Stimulated activated CD8-positive, alpha-beta memory T cell treated with anti-CD3 and anti-CD28 coated beads, Interleukin-15, amount 100 ng/mL, for 4 hours (primary cell): ENCODE results near the gene HP1BP3.

Source experiments
- DNase-seq, 2 donors: peaks; one replicate each; pipeline ENCODE4 v3.0.0-alpha.2; 2020; ENCODE audit warnings: low read depth in 2 of 2

Gene HP1BP3

DNA sequence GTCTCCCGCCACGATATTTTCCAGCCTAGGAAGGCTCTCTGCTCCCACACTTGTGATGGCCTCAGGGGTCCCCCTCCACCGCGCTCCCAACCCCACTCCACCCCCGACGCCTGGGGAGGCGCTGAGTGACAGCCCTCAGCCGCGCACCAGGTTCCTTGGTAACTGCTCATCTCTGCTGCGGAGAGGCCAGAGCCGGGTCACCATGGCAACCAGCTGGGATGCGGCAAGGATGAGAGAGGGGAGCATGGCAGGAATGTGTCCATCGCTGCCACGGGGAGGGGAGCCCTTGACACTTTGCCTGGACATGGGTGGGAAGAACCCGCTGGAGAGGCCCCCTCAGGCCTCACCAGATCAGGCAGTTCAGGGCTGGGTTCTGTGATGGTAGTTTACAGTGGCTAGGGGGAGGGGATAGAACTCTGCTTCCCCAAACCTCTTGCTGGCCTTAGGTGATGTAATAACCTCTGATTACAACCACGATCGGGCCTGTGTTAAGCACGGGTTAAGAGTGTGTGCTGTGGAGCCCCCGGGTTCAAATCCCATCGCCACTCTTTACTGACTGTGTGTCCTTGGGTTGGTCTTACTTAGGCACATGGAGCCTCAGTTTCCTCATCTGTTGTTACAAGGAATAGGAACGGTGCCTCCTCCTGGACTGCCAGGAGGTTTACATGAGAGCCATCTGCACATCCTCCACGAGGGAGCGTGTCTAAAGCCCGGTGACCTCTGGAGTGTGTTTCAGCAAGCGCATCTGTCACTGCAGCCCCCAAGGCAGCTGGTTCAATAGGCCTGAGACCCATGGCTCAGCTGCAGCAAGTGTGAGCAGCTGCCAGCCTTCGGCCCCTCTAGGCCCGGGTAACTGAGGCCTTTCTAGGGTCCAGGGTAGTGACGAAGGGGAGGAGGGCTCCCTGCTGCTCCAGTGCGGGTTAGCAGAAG lies 75.6 kb downstream of the HP1BP3 start:
- no peak for DNase-seq

DNA sequence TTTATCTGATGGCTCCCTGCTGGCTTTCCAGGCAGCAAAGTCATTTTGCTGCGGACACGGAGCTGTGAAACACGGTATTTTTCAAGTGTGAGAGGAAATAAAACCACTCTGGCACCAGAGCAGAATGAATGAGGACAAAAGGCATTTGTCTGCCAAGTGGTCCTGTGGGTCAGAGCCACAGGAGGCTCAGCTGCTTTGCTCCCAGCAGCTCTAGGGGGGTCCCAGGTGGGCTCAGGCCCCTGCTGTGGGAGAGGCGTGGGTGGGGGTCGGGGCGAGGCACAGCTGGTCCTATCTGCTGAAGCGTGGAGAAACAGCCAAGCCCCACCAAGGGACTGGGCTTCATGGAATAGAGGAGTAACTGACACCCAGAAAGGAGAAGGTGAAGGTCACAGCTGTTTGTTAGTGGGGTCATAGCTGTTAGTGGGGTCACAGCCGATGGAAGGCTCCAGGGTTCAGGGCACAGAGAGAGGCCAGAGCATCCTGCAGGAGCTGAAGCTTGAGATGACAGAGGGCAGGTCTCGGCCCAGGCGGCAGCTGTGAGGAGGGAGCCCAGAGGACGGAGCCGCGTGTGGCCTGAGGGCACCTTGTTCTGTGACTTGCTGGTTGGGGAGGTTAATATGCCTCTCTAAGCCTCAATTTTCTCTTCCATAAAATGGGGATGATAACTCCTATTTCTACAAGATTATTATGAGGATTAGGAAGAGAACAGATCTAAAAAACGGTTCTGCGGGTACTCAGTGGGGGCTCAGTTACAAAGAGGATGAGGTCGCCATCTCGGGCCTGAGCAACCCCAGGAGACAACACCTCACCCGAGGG lies 76.4 kb downstream of the HP1BP3 start:
- no peak for DNase-seq

DNA sequence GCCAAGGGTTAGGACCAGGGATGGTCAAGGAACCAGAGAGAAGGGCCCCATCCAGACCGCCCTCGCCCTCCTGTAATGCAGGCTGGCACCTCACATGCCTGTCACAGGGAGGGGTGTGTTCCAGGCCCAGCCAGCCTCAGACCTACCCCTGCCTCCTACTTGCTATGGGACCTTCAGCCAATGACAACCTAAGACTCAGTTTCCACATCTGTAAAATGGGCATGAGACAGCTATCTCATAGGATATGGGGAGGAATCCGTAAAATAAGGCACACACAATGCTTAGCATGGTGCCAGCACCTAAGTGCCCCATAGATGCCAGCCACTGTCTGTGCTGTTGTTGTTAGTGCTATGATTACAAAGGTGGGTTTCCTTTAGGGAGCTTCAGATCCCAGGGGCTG lies 77.2 kb downstream of the HP1BP3 start:
- no peak for DNase-seq

DNA sequence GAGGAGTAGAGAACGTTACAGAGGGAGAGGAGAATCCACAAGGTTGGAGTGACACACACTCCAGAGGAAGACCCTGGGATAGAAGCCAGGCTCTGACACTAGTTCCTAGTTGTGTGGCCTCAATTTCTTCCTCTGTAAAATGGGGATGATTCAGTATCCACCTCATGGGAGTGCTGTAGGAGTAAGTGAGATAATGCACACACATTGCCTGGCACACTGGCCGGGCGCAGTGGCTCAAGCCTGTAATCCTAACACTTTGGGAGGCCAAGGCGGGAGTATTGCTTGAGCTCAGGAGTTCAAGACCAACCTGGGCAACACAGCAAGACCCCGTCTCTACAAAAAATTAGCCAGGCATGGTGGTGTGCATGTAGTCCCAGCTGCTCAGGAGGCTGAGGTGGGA lies 78.2 kb downstream of the HP1BP3 start:
- DNase-seq = no peak

DNA sequence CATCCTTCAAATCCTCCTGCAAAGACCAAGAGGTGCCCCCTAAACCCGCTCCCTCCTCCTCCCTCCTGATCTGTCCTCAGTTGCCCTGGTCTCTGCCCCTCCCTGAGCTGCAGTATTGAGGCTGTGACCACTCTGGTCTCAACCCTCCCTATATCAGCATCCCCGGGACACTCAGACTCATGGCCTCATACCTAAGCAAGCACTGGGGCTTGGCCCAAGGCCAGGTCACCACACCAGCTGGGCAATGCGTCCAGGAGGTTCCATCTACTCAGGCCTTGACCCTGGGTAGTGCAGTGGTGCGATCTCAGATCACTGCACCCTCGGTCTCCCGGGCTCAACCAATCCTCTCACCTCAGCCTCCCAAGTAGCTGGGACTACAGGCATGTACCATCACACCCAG lies 79.0 kb downstream of the HP1BP3 start:
- no peak for DNase-seq

DNA sequence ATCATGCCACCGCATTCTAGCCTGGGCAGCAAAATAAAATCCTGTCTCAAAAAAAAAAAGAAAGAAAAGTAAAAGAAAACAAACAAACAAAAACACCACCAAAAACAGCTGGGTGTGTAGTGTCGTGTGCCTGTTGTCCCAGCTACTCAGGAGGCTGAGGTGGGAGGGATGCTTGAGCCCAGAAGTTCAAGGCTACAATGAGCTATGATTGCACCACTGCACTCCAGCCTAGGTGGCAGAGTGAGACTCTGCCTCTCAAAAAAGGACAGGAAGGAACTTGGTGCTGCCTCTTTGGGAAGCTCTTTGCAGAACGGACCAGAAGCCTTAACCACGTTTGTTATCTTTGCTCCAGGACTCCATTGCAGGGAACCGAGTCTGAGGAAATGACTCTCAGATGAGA lies 80.3 kb downstream of the HP1BP3 start:
- DNase-seq = no peak

DNA sequence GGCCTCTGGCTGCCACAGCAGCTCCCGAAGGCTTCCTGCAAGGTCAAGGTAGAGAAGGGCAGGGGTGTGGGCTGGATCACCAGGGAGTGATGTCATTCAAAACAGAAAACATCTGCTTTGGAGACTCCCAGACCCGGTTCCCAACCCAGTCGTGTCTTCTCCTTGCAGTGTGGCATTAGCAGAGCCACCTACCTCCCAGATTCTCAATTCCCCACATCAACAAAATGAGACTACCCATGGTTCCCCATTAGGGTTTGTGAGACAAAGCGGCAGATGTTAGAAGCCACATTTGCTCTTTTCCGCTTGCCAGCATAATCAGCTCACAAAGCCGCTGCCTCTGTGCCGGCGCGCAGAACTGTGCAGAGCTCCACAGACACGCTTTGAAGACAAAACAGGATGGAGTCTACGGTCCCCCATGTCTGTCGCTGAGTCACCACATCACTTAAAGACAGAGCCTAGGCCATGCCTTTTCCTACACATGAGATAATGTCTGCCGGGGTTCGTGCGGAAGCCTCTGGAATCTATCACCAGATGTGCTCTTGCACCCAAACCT lies 81.8 kb downstream of the HP1BP3 start:
- DNase-seq = no peak

DNA sequence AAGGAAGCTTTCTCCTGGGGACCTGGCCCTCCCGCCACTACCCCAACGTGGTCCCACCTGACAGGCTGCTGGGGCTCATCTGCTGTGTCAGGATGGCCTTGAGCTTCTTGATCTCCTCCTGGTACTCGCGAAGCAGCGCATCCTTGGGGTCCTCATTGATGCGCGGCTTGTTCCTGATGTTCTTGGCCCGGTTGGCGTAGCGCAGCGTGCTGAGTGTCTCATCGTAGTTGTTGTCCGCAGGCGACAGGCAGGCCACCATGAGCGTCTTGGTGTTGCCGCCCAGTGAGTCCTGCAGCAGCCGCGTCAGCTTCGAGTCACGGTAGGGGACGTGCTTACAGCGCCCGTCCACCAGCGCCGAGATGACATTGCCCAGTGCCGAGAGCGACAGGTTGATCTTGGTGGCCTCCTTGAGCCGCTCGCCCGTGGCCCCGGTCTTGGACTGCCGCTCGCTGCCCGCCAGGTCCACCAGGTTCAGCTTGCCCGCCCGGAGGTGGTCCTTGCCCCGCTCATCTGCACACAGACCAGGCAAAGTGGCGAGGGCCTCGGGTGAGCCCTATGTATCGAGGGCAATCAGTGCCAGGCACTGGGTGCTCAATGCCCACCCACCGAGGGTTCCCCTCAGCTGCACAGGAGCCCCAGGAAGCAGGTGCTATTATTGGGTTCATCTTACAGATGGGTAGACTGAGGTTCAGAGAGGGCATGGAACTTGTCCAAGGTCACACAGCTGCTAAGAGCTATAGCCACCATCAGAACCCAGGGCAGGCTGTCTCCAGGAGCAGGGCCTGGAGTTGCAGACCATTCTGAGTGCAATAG lies 82.5 kb downstream of the HP1BP3 start:
- no peak for DNase-seq

DNA sequence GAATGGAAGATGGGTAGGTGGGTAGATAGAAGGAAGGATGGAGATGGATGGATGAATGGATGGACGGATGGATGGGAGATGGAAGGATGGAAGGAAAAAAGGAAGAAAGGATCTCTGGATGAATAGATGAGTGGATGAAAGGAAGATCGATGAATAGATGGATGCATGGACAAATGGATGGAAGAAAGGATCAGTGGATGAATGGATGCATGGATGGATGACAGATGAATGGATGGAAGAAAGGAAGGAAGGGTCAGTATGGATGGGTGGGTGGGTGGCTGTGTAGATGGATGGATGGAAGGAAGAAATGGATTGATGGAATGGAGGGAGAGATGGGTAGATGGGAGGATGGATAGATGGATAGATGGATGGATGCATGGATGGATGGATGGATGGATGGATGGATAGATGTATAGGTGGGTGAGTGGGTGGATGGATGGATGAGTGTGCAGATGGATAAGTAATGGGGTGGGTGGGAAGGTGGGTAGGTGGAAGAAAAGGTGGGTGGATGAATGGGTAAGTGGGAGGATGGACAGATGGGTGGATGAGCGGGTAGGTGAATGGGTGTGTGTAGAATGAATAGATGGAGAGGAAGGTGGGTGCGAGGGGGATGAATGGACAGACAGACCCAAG lies 83.9 kb downstream of the HP1BP3 start:
- DNase-seq = no peak

DNA sequence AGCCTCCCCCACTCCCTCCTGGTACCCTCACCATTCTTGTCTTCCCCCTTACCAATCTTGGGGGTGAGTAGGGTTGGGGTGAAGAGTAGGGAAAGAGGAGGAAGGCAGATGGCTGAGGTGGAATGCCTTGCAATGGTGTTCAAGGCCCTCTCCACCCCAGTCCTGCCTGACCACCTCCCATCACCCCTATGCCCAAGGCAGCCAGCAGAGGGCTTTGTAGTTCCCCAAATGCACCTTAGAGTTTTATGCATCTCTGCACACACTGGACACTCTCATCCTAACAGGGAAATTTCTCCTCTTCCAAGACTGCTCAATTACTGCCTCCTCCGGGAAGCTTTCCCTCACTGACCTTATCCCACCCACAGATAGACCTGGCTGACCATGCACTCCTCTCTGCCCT lies 84.7 kb downstream of the HP1BP3 start:
- no peak for DNase-seq

DNA sequence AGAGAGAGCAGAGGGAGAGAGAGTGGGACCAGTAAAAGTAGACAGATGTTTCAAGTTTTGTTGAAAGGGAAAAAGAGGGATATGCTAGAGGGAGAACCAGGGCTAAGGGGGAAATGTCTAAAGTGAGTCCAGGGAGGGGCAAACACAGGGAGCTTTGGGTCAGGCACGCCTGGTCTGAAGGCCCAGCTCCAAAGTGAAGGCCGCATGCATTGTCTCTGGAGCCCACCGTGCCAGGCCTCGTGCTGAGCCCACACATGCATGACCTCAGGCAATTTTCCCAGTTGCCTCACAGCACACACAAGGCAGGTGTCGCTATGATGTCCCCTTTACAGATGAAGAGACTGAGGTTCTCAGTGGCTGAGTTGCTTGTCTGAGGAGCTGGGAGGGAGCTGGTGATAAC lies 85.3 kb downstream of the HP1BP3 start:
- no peak for DNase-seq

DNA sequence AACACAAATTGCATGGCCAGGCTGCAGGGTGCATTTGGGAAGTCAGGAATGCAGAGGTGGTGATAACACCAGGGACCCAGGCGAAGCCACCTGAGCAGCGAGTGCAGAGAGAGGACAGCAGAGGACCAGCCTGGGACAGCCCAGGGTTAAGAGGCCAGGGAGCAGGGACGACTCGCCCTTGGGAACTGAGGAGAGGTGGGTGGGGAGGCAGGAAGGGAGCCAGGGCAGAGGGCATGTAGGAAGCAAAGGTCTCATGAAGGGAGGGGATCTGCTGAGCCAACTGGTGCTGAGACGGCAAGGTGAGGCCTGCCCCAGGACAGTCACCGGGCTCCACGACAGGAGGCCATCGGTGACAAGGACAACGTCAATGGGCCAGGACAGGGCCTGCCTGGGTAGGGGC lies 85.7 kb downstream of the HP1BP3 start:
- no peak for DNase-seq

DNA sequence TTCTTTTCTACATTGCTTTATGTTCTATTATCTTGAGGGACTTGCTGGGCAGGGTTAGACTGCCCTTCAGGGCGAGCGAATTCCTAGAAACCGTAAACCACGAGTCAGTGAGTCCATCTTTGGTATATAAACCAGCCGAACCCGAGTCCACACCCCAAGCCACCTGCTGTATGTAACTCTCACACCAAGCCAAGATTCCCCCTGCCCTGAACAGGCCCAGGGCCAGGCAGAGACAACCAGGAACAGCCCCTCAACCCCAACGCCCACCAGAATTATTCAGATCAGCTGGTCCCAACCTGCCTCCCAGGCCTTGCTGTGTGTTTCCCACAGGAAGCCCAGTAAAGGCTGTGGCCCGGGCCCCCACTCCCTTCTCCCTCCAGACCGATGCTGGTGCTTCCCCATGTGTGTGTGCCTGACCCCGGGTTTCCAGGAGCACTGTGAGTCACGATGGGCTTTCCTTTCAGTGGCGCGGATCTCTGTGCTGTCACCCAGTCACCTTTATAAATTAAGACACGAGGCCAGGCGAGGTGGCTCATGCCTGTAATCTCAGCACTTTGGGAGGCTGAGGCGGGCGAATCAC lies 86.4 kb downstream of the HP1BP3 start:
- no peak for DNase-seq

DNA sequence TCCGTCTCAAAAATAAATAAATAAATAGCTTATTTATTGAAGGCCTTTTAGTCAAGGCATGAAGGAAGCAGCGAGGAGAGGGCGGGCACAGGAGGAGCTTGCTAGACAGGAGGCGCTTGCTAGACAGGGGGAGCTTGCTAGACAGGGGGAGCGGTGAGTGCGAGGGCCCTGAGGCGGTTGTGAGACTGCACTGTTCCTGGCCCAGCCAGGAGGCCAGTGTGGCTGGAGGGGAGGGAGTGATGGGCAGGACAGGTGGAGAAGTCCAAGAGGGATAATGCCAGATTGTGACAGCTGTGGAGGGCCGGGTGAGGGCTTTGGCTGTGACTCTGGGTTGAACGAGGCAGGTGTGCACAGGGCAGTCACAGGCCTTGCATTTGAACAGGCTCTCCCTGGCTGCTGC lies 87.5 kb downstream of the HP1BP3 start:
- DNase-seq = no peak

DNA sequence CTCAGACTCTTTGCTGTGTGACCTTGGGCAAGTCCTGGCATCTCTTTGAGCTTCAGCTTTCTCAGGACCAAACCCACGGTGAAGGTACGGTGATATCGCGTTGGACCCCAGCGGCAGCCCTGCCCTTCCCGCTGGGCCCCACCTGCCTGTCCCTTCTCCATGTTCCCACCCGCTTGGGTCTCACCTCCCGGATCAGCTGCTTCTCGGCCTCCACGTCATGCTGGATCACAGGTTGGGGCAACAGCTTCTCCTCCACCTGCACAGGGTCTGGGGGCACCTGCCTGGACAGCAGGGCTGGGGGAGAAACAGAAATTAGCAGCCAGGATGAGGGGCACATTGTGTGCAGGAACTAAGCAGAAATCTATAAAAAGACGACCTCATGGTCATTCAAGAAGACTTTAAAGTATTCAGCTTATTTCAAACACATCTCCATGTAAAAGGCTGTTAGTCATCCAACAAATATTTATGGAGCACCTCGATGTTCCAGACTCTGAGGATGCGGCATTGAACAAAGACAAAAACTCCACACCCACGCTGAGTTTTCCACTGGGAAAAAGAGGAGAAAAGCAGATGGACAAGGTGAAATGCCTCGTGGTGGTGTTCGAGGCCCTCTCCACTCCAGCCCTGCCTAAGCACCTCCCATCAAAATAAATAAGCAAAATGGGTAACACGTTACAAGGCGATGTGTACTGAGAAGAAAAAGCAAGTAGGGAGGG lies 88.8 kb downstream of the HP1BP3 start:
- no peak for DNase-seq

DNA sequence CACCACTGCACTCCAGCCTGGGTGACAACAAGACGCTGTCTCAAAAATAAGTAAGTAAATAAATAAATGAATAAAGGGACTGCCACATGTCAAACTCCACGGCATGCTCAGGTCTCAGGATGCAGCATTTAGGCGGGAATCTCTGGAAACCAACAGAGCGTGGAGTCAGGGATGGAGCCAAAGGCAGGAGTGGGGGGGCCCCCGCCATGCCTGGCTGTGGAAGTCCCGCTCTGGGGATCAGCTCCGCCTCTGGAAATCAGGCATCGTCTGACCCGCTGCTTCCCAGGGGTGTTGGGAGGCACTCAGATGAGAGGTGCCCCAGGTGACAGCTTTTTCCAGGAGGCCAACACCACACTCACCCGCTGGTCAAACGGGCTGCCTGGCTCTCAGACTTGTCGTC lies 89.5 kb downstream of the HP1BP3 start:
- DNase-seq = no peak

DNA sequence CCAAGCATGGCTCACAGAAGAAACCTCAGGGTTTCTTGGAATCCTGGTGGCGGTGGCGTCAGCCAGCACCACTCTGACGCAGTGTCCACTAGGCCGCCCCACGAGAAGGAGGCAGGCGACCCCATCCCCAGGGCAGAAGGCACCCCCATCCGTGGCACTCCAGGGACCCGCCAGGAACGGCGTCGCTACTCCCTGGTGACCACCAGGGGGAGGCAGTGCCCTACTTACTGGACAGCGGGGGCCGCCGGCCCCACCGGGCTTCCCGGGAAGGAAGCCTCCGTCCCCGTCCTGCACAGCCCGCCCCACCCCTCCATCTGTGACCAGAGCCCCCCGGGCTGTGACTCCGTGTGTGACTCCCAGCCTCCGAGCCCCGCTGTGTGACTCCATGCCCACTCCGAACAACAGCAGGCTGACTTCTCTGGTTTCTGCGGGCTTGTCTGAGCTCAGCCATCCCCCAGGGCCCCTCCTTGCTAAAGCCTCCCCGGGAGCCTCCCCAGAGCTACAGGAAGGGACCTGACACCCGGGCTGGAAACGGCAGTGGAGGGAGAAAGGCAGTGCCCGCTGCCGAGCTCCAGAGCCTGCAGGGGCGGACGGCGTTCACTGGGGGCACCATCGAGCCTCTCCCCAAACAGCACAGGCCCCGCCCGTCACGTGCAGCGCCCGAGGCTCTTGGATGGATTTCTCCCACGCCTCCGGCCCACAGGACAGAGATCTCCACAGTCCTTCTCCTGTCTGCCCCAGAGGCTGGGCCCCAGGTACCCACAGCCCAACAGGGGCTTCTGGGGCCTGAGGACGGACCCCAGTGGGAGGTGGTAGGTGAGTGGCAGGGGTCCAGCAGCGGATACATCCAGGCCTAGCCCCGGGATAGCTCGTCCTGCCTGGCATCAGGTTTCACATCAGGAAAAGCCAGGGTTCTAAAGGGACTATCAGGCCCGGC lies 90.4 kb downstream of the HP1BP3 start:
- DNase-seq = peak; percentile 19 to 38

DNA sequence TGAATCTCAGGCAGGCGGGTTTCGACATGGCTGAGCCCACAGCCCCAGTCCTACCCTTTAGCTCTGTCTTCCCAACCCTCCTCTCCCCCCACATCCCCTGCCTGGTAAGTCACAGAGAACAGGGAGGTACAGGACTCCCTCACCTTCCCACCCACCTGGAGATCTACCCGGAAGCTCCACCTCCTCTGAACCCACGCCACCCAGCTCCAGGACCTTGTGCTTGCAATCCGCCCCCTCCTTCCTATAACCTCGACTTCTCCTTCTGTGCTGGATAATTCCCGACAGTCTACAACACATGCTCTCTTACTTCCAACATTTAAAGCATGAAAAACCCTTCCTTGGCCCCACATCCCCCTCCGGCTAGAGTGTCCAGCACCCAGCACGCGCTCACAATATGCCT lies 91.6 kb downstream of the HP1BP3 start:
- DNase-seq = no peak

DNA sequence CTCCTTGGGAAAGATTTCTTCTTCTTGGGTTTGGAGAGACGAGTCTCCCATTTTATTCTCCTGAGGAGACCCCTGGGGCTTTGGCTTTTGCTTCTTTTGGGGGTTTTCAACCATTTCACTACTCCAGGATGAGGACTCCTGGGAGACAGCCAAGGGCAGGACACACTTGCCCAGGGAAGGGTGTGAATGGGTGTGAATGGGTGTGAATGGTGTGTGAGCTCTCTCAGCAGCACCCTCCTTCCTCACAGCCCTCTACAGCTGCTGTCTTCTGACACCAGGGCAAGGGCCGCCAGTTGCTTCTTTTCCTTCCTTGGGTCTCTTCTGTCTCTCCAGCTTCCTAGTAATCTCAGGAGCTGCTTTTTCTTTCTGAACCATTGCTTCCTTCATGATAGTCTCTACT lies 93.5 kb downstream of the HP1BP3 start:
- DNase-seq = no peak
